Motor neuron (in vitro differentiated cells): Measurements from ENCODE around the gene AEN. TPM values are rescaled to one million over a fixed set of nuclear protein-coding genes. Genes with fewer than 3 reads are reported as not detected.

Experiments used
- ATAC-seq, 8 experiments: fragments of 200-7000 bp; cut with Tn5 transposase; replicated peaks in 6 of 8; 2 replicates each; pipeline ENCODE4 v1.8.0; 2021; ENCODE audit warnings: mild to moderate bottlenecking in 8 of 8, moderate library complexity in 8 of 8
- H3K27ac ChIP-seq, 2 donors: fragments of 250-450 bp; sonication (Bioruptor Pico); 2 replicates each; pipeline ENCODE4 v1.9.0; 2021; ENCODE audit warnings: antibody characterized with exemption in 2 of 2, mild to moderate bottlenecking in 2 of 2, moderate library complexity in 1 of 2
- H3K4me1 ChIP-seq, 2 donors: fragments of 250-450 bp; sonication (Bioruptor Pico); replicated peaks in 1 of 2; 2 replicates each; pipeline ENCODE4 v1.6.1; 2021; ENCODE audit warnings: antibody characterized with exemption in 2 of 2, mild to moderate bottlenecking in 2 of 2, moderate library complexity in 1 of 2
- H3K4me3 ChIP-seq, 5 donors: fragments of 250-450 bp; sonication (Bioruptor Pico); 2 replicates each; pipeline ENCODE4 v1.9.0; 2021; ENCODE audit warnings: antibody characterized with exemption in 5 of 5, mild to moderate bottlenecking in 5 of 5, moderate library complexity in 4 of 5
- WGBS, 10 experiments: fragments of 450-650 bp; shearing (Covaris generic); methylation state at CpG; one replicate each; pipeline ENCODE4 v1.0.0; 2022; 5-methylcytosine and 5-hydroxymethylcytosine counted together
- in situ Hi-C, 9 experiments: fragments of 400-800 bp; cut with MboI; loops; one replicate each; pipeline ENCODE4 v1.15.0; 2021; ENCODE audit warnings: low sequenced_read_pairs in 9 of 9, low pct_unique_long_range_greater_than_20kb in 2 of 9; ENCODE audit not compliant: unreplicated experiment in 9 of 9
- total RNA-seq, 8 experiments: library from RNA; unstranded; fragments of 300-600 nt; gene quantifications; 2 replicates each; pipeline versions ENCODE4 v1.2.3 to v1.2.4, GENCODE V29; 2022

AEN gene
- total RNA-seq, 8 experiments from 2014 or later = 15.0 to 65.1 (median 43.1) TPM

GRCh38 chr15:88649286-88649733 is 28.2 kb downstream of the AEN start:
- in situ Hi-C loops = no loop called here
- Histone ChIP-seq H3K4me1 (peaks cover 6 to 13% of the 10 kb centered on the region in 2 donors), H3K4me3 (no peak overlapping the region), H3K27ac (no peak overlapping the region)
- 8 to 69% (median 39%) methylated on average over 2 to 8 of the region's 12 CpGs; no CpG with 5 or more reads in 2 of the 10 experiments for WGBS, 10 experiments
- ATAC-seq = peak in 7 of 8 experiments; percentile 18 to 85 (median 76)

DNA sequence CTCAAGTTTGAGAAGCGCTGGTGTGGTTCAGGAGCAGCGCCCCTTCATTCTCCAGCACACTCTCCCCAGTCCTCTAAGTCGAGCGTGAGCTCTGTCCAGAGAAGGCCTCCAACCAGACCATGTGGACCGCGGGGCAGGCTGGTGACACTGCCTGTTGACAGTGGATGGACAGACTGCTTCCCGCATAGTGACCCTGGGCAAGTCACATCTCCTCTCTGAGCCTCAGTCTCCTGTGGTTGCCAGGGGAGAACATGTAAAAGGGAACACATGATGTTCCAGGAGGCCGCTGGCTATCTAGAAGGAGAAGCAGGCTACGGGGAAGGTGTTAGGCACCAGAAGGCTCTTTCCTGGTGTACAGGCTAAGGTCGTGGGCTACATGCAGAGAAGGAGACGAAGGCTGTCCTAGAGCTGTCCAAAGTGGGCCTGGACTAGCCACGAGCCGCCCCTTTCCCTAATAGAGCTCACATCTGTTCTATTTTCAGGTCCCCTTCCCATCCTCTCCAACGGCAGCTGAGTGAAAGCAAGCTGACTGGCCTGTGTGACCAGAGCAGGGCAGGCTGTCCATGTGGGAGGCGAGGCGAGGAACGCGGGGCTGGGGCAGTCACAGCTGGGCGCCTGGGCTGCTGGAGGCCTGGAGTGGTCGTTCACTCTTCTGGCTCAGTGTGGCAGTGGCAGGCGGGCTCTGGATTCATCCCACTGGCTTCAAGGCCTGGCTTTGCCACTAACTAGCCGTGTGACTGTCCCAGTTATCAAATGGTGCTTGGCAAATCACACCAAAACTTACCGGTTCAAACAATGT is 28.8 kb downstream of the AEN start:
- peak in 5 of 8 experiments; percentile 3 to 33 (median 23) for ATAC-seq
- H3K4me3 ChIP-seq = no peak overlapping the region
- WGBS, 10 experiments = 67 to 100% (median 75%) methylated on average over 2 to 6 of the region's 23 CpGs; no CpG with 5 or more reads in 5 of the 10 experiments
- H3K27ac ChIP-seq = no peak overlapping the region
- H3K4me1 ChIP-seq = peaks cover 6 to 13% of the 10 kb centered on the region in 2 donors
- in situ Hi-C loops = loop anchor here in 1 of 9 experiments (10.0 kb wide), 1 partner anchor 175 kb away; no protein-coding TSS in a partner anchor

GRCh38 chr15:88650556-88650955 is 29.4 kb downstream of the AEN start:
- no peak overlapping the region for H3K4me3 ChIP-seq
- H3K27ac ChIP-seq = no peak overlapping the region
- peaks cover 6 to 13% of the 10 kb centered on the region in 2 donors for H3K4me1 ChIP-seq
- 80 to 100% (median 98%) methylated on average over 1 to 7 of the region's 12 CpGs; no CpG with 5 or more reads in 1 of the 10 experiments for WGBS, 10 experiments
- no peak for ATAC-seq
- in situ Hi-C loops = loop anchor here in 1 of 9 experiments (10.0 kb wide), 1 partner anchor 174 kb away; no protein-coding TSS in a partner anchor

GRCh38 chr15:88651136-88651732 is 30.1 kb downstream of the AEN start:
- ATAC-seq = peak in 1 of 8 experiments; percentile 59
- no peak overlapping the region for H3K27ac ChIP-seq
- in situ Hi-C loops = loop anchor here in 1 of 9 experiments (10.0 kb wide), 1 partner anchor 174 kb away; no protein-coding TSS in a partner anchor
- H3K4me3 ChIP-seq = no peak overlapping the region
- WGBS, 10 experiments = 12 to 92% (median 77%) methylated on average over 2 to 7 of the region's 7 CpGs; no CpG with 5 or more reads in 2 of the 10 experiments
- peaks cover 6 to 13% of the 10 kb centered on the region in 2 donors for H3K4me1 ChIP-seq

GRCh38 chr15:88651971-88652370 is 30.8 kb downstream of the AEN start:
- 33 to 90% methylated on average over 1 to 4 of the region's 9 CpGs; no CpG with 5 or more reads in 8 of the 10 experiments for WGBS, 10 experiments
- H3K4me1 ChIP-seq = peaks cover 6 to 13% of the 10 kb centered on the region in 2 donors
- no peak overlapping the region for H3K4me3 ChIP-seq
- in situ Hi-C loops = loop anchor here in 1 of 9 experiments (10.0 kb wide), 1 partner anchor 173 kb away; no protein-coding TSS in a partner anchor
- no peak overlapping the region for H3K27ac ChIP-seq
- no peak for ATAC-seq

DNA sequence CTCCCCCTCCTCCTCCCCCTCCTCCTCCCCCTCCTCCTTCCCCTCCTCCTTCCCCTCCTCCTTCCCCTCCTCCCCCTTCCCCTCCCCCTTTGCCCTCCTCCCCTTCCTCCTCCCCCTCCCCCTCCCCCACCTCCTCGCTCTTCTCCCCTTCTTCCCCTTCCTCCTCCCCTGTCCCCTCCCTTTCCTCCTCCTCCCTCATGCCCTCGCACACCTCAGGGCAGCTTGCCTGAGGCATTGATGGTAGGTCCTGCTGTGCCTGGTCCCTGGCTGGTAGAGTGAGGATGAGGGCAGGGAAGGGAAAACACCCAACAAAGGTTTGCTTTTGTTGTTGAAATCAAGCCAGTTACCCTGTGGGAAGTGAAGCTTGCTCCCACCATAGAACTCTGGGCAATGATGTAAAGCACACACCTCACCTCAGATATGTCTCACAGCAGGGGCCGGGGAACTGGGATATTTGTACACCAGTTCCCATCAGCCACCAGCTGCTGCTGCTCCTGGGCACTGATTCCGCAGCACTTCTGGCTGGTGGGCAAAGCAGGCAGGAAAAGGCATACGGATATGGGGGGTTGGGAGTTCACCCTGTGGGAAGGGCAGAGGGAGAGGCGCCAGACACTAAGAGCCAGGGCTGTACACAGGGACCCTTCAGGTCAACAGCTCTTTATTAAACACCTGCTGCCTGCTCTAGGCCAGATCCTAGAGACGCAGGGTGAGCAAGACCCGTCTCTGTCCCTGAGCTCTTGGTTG is 31.5 kb downstream of the AEN start:
- ATAC-seq = no peak
- in situ Hi-C loops = loop anchor here in 1 of 9 experiments (10.0 kb wide), 1 partner anchor 172 kb away; no protein-coding TSS in a partner anchor
- H3K4me3 ChIP-seq = no peak overlapping the region
- 20 to 100% (median 71%) methylated on average over 1 to 3 of the region's 8 CpGs; no CpG with 5 or more reads in 5 of the 10 experiments for WGBS, 10 experiments
- H3K27ac ChIP-seq = peak overlapping the region in 1 of 2 donors; percentile 28
- H3K4me1 ChIP-seq = peaks cover 6 to 11% of the 10 kb centered on the region in 2 donors

DNA sequence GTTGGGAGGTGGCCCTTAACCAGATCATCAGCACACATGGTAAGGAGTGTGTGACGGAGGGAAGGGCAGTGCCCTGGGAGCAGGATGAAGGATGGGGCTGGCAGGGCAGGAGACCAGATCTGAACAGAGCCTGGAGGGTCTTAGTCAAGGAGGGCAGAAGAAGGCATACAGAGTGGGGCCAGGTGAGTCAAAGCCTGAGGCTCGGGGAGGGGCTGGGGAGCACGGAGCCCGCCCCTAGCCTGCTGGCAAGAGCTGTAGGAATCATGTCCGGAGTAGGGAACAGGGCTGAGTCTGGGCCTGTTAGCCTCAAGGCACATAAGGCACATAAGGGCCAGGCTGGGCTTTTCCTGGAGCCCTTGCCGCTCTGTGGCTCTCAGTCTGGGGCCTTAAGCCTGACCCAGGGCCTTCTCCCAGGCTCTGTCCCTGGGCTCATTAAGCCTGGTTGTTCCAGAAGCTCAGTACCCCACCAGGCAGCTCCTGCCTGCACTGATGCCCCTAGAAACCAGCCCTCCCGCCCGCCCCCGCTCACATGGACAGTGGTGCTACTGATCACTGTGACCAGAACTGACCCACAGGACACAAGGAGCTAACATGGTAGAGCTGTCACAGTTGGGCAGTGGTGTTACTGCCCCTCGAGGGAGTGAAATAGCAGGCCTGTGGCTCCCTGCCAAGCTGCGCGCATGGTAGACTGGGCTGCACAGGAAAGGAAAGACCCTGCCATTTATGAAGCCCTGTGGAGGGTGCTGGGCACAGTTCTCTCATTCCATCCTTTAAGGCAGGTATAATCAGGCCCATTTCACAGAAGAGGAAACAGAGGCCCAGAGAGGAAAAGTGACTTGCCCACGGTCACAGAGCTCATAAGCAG is 32.3 kb downstream of the AEN start:
- H3K27ac ChIP-seq = peak overlapping the region in 1 of 2 donors; percentile 28
- 87 to 100% (median 91%) methylated on average over 2 to 6 of the region's 13 CpGs; no CpG with 5 or more reads in 6 of the 10 experiments for WGBS, 10 experiments
- in situ Hi-C loops = loop anchor here in 1 of 9 experiments (10.0 kb wide), 1 partner anchor 171 kb away; no protein-coding TSS in a partner anchor
- H3K4me1 ChIP-seq = peaks cover 6 to 10% of the 10 kb centered on the region in 2 donors
- ATAC-seq = no peak
- H3K4me3 ChIP-seq = no peak overlapping the region

GRCh38 chr15:88654430-88655102 is 33.4 kb downstream of the AEN start:
- H3K4me1 ChIP-seq = peaks cover 2 to 6% of the 10 kb centered on the region in 2 donors
- no peak overlapping the region for H3K4me3 ChIP-seq
- ATAC-seq = no peak
- 74 to 98% (median 85%) methylated on average over 1 to 9 of the region's 18 CpGs; no CpG with 5 or more reads in 4 of the 10 experiments for WGBS, 10 experiments
- in situ Hi-C loops = loop anchor here in 1 of 9 experiments (10.0 kb wide), 1 partner anchor 170 kb away; no protein-coding TSS in a partner anchor
- H3K27ac ChIP-seq = no peak overlapping the region

DNA sequence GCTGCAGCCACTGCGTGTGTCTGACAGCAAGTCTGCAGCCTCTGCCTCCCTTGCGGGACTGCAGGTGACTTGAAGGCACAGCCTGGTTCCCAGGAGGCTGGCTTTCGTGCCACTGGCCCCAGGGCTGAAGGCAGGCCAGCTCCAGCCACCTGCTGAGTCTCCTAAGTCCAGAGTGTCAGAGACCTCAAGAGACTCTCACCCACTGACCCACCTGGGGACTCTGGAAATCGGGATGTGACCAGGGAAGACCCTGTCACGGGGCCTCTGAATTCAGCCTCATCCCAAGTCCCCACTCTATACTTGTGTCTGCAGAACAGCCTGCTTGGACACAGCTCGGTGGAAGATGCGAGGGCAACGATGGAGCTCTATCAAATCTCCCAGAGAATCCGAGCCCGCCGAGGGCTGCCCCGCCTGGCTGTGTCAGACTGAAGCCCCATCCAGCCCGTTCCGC is 34.0 kb downstream of the AEN start:
- ATAC-seq = no peak
- peaks cover 0 to 6% of the 10 kb centered on the region in 2 donors for H3K4me1 ChIP-seq
- H3K27ac ChIP-seq = no peak overlapping the region
- H3K4me3 ChIP-seq = no peak overlapping the region
- WGBS, 10 experiments = 31 to 100% (median 82%) methylated on average over 1 to 10 of the region's 14 CpGs; no CpG with 5 or more reads in 4 of the 10 experiments
- in situ Hi-C loops = loop anchor here in 1 of 9 experiments (10.0 kb wide), 1 partner anchor 170 kb away; no protein-coding TSS in a partner anchor

GRCh38 chr15:88655800-88656488 is 34.8 kb downstream of the AEN start:
- ATAC-seq = no peak
- peaks cover 0 to 6% of the 10 kb centered on the region in 2 donors for H3K4me1 ChIP-seq
- no peak overlapping the region for H3K4me3 ChIP-seq
- H3K27ac ChIP-seq = no peak overlapping the region
- 50 to 100% (median 79%) methylated on average over 1 to 5 of the region's 8 CpGs for WGBS, 10 experiments
- in situ Hi-C loops = loop anchor here in 1 of 9 experiments (10.0 kb wide), 1 partner anchor 169 kb away; no protein-coding TSS in a partner anchor
